HG03442 (cell line): Measurements from ENCODE around the gene TMEM25.

Source experiments
- ATAC-seq: cut with Tn5 transposase; IDR thresholded peaks from one replicate; pipeline ENCODE4 v1.9.1; 2021; ENCODE audit warnings: mild to moderate bottlenecking, moderate library complexity; ENCODE audit not compliant: unreplicated experiment

Gene TMEM25

GRCh38 chr11:118532091-118532490 is 1.1 kb downstream of the TMEM25 start:
- no peak for ATAC-seq

- no peak for ATAC-seq
Measured at GRCh38 chr11:118532852-118533768, 2.1 kb downstream of the TMEM25 start.

- no peak for ATAC-seq
Measured at GRCh38 chr11:118533769-118534729, 3.1 kb downstream of the TMEM25 start.

- no peak for ATAC-seq
Measured at GRCh38 chr11:118535261-118535660, 4.3 kb downstream of the TMEM25 start.

DNA sequence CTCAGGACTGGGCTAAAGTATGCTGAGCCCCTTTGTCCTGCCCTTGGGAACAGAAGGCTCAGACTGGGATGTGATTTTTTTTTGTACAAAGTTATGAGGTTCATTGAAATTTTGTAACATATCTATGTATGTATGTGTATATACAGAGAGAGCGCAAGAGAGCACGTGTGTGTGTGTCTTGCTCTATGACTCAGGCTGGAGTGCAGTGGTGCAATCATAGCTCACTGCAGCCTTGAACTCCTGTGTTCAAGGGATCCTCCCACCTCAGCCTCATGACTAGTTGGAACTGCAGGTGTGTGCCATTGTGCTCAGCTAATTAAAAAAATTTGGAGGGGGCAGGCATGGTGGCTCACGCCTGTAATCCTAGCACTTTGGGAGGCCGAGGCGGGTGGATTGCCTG is 5.7 kb downstream of the TMEM25 start:
- ATAC-seq: no peak

GRCh38 chr11:118537409-118537980 is 6.5 kb downstream of the TMEM25 start:
- no peak for ATAC-seq

DNA sequence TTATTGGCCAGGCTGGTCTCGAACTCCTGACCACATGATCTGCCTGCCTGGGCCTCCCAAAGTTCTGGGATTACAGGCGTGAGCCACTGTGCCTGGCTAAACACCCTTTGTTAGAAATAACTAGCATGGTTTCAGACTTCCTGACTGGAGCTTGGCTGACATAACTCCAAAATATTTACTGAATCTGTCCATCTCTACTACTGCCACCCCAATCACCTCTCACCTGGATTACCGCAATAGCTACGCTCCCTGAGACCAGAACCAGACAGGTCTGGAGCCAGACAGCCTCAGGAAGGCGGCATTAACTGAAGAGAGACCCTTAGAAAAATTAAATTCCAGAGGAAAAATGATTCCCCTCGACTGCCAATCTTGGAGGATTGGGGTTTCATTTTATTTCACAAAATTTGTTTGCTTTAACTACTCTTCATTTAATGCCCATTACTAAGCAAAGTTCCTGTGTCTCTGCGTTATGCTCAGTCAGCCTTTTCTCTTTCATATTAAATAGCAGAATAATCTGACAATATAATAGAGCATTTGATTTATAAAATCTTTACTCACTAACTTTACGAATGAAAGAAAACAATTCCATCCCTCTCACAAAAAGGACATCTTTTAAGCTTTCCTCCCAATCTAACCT is 13.1 kb downstream of the TMEM25 start:
- no peak for ATAC-seq

- no peak for ATAC-seq
Measured at GRCh38 chr11:118544647-118545010, 13.6 kb downstream of the TMEM25 start.

GRCh38 chr11:118545533-118545932 is 14.5 kb downstream of the TMEM25 start:
- no peak for ATAC-seq

GRCh38 chr11:118547132-118547531 is 16.1 kb downstream of the TMEM25 start:
- ATAC-seq: no peak

GRCh38 chr11:118552341-118552740 is 21.3 kb downstream of the TMEM25 start:
- ATAC-seq: no peak

DNA sequence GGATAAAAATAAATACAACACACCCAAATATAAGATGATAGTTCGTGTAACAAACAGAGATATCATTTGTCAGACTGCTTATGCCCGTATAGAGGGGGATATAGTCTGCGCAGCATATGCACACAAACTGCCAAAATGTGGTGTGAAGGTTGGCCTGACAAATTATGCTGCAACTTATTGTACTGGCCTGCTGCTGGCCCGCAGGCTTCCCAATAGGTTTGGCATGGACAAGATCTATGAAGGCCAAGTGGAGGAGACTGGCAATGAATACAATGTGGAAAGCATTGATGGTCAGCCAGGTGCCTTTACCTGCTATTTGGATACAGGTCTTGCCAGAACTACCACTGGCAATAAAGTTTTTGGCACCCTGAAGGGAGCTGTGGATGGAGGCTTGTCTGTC is 29.8 kb downstream of the TMEM25 start:
- no peak for ATAC-seq

DNA sequence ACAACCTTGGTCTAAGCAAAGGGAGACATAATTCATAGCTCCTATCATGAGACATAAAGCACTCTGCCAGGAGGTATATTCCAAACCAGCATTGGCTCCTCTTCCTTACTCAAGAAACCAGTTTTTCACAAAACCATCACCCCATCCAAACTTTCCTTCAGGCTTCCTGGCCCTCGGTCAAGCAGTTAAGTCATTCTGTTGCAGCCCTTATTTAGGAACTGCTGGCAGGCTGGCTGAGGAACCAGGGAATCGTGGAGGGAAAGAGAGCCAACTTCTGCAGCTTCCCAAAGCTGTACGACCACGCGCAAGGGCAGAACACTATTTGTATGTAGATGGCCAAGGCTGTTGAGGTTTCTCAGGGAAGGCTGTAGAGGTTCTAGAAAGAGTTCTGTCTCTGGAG is 34.1 kb downstream of the TMEM25 start:
- no peak for ATAC-seq

DNA sequence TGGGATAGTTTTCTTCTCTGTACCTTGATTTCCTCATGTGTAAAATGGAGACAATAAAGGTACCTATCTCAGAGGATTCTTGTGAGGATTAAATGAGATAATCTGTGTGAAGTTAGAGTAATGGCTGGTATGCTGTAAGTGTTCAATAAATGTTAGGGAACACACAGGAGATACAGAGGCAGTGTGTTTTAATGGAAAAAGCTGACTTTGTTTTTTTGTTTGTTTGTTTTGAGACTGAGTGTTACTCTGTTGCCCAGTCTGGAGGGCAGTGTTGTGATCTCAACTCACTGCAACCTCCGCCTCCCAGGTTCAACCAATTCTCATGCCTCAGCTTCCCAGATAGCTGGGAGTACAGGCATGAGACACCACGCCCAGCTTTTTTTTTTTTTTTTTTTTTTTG is 38.7 kb downstream of the TMEM25 start:
- ATAC-seq: no peak

GRCh38 chr11:118570787-118571186 is 39.8 kb downstream of the TMEM25 start:
- ATAC-seq: no peak

GRCh38 chr11:118571701-118572060 is 40.7 kb downstream of the TMEM25 start:
- peak; percentile 8 for ATAC-seq

DNA sequence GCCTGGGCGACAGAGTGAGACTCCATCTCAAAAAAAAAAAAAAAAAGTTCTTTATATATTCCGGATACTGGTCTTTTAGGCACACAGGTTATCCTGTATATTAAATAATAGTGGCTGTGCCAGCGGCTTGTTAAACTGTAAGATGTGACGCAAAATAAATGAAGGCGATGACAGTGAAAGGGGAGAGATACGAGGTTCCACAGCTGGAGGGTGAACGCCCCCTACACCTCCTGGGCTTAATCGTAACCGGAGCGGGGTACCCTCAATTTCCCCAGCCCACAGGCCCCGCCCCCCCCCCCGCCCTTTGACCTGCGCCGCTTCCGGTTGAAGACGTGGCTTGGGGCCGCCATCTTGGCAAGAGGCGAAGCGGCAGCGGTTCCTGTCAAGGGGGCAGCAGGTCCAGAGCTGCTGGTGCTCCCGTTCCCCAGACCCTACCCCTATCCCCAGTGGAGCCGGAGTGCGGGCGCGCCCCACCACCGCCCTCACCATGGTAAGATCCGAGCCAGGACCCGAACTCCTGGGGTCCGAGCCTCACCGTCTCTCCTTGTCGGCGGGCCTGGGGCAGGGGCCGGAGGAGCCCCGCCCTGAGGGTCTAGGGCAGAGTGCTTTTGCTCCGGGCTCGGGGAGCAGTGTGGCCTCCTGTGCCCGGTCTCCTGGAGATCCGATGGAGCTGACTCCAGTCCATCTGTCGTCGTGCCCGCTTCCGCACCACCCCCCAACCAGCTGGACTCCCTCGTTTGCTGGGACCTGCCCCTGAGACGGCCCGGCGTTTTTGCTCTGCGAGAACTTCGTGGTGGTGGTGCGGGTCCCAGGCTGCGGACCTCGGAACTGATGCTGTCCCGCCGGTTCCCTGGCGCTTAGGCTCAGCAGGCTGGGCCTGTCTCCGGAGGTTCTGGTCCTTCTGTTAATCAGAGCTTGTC is 41.3 kb downstream of the TMEM25 start, which contains the start of gene ARCN1:
Gene ARCN1, plus strand, starts transcription at position 349 of the 920 bp plus-strand sequence. Its CDS starts 139 bp downstream, at position 488.
- ATAC-seq: peak; percentile 65

GRCh38 chr11:118572981-118573550 is 42.1 kb downstream of the TMEM25 start:
- no peak for ATAC-seq

DNA sequence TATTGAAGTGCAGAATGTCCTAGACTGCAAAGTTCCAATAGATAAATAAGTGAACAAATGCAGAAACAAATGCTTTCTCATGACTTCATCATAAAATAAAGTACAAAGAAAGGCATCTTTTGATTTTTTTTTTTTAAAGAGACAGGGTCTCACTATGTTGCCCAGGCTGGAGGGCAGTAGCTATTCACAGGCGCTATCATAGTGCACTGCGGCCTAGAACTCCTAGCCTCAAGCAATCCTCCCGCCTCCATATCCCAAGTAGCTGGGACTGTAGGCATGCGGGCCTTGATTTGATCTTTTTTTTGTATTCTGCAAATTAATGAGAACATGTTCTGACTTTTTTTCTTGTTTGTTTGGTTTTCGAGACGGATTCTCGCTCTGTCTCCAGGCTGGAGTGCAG is 43.6 kb downstream of the TMEM25 start:
- no peak for ATAC-seq
